Measurements from ENCODE around the gene FGF19. TPM values are rescaled to one million over a fixed set of nuclear protein-coding genes. Genes with fewer than 3 reads are reported as not detected.

The FGF19 gene
- not detected in 2 replicates for polyA plus RNA-seq

GRCh38 chr11:69703768-69704507 is at the start of gene FGF19:
TSS of gene FGF19 (minus strand) at chr11:69704022. CDS start at chr11:69703876, 146 bp downstream.

GRCh38 chr11:69674886-69675714 is 28.7 kb downstream of the FGF19 start, which contains the start of gene LTO1:
TSS of gene LTO1 (minus strand) at chr11:69675353. CDS start at chr11:69675239, 114 bp downstream.

Other genes starting within 250 kb of the FGF19 start
- not detected in 2 replicates for gene LINC01488, start 222.4 kb downstream of the FGF19 start, polyA plus RNA-seq
- gene CCND1, start 62.9 kb downstream of the FGF19 start, polyA plus RNA-seq: 0.21 and 0.82 TPM in 2 replicates
- 11.6 and 12.3 TPM in 2 replicates for gene LTO1, start 28.7 kb downstream of the FGF19 start, polyA plus RNA-seq
- not detected in 2 replicates for gene FGF4, start 71.3 kb upstream of the FGF19 start, polyA plus RNA-seq
- gene FGF3, start 115.4 kb upstream of the FGF19 start, polyA plus RNA-seq: not detected in 2 replicates

All from Purkinje cell (primary cell).